ENCODE data around the gene TRPM5. TPM values are rescaled to one million over a fixed set of nuclear protein-coding genes. Genes with fewer than 3 reads are reported as not detected.

The TRPM5 gene
- total RNA-seq, 4 donors from 2014 or later: 1.4 to 7.5 (median 4.3) TPM

DNA sequence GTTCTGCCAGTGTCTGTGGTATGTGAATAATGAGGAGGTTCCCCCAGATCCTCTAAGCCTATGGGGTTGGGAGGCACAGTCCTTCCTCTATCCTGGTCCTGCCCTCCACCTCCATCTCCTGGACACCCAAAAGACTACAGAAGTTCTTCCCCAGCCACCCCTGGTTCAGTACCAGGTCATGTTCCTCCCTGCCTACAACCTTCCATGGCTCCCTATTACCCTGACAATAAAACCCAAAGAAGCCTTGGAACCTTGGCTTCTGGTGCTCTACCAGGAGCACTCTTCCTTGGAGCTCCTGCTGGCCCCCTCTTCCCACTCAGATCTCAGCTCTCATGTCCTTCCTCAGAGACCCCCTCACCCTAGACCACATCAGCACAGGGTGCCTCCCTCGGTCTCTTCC, 12.9 kb downstream of the TRPM5 start:
- Histone ChIP-seq H3K27ac (no peak overlapping the region), H3K27me3 (peaks cover 2% of the 10 kb centered on the region), H3K4me1 (peaks cover 0 to 5% (median 3%) of the 10 kb centered on the region in 4 donors), H3K4me3 (no peak overlapping the region), H3K9me3 (no peaks in the 10 kb centered on the region), H3K36me3 (no peaks in the 10 kb centered on the region)
- DNase-seq: no peak
- in situ Hi-C loops (cut with MboI; ENCODE audit: low pct_ligation_motif_present in 1 of 4, low pct_unique_long_range_greater_than_20kb in 1 of 4, low sequenced_read_pairs in 3 of 4): loop anchor here in 2 of 4 donors (10.0 to 25.0 kb wide), 3 partner anchors 93 to 463 kb away; partner anchors contain the start of gene CDKN1C (in 1 of the 2)
- WGBS, 2 donors (ENCODE audit: low coverage in 1 of 2): 89% methylated on average over 1 of the region's 1 CpG; no CpG with 5 or more reads in 1 of the 2 donors
- intact Hi-C loops (cut with DNase I; ENCODE audit: low total_unique reads): no loop called here
- TF ChIP-seq POLR2A (IDR thresholded peaks at IDR 0.05): no peak
- TF ChIP-seq, protein P1, sequence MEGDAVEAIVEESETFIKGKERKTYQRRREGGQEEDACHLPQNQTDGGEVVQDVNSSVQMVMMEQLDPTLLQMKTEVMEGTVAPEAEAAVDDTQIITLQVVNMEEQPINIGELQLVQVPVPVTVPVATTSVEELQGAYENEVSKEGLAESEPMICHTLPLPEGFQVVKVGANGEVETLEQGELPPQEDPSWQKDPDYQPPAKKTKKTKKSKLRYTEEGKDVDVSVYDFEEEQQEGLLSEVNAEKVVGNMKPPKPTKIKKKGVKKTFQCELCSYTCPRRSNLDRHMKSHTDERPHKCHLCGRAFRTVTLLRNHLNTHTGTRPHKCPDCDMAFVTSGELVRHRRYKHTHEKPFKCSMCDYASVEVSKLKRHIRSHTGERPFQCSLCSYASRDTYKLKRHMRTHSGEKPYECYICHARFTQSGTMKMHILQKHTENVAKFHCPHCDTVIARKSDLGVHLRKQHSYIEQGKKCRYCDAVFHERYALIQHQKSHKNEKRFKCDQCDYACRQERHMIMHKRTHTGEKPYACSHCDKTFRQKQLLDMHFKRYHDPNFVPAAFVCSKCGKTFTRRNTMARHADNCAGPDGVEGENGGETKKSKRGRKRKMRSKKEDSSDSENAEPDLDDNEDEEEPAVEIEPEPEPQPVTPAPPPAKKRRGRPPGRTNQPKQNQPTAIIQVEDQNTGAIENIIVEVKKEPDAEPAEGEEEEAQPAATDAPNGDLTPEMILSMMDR (IDR thresholded peaks at IDR 0.05): no peak
- no peak for TF ChIP-seq POLR2AphosphoS5 (IDR thresholded peaks at IDR 0.05)
- TF ChIP-seq EP300 (IDR thresholded peaks at IDR 0.05; ENCODE audit: low read depth): no peak

- Histone ChIP-seq H3K4me1 (peaks cover 0 to 5% (median 3%) of the 10 kb centered on the region in 4 donors), H3K4me3 (no peak overlapping the region), H3K27ac (no peak overlapping the region), H3K27me3 (peaks cover 27% of the 10 kb centered on the region), H3K9me3 (no peaks in the 10 kb centered on the region), H3K36me3 (no peaks in the 10 kb centered on the region)
- in situ Hi-C loops (cut with MboI; ENCODE audit: low pct_ligation_motif_present in 1 of 4, low pct_unique_long_range_greater_than_20kb in 1 of 4, low sequenced_read_pairs in 3 of 4) (loop anchor here (5.0 to 25.0 kb wide), 9 partner anchors 104 to 469 kb away; partner anchors contain the start of gene CDKN1C (in 1 of the 4)), intact Hi-C loops (cut with DNase I; ENCODE audit: low total_unique reads) (loop anchor here (5.0 to 10.0 kb wide), 2 partner anchors 99 to 466 kb away; no protein-coding TSS in a partner anchor)
- DNase-seq: peak; percentile 88
- 57 to 75% methylated on average over 7 to 8 of the region's 8 CpGs for WGBS, 2 donors (ENCODE audit: low coverage in 1 of 2)
- no peak for TF ChIP-seq POLR2A (IDR thresholded peaks at IDR 0.05)
- TF ChIP-seq, protein P1 (IDR thresholded peaks at IDR 0.05): peak; percentile 81 to 99 (median 89)
These were observed 16.0 kb downstream of the TRPM5 start for GRCh38 chr11:2428322-2428795.

- WGBS, 2 donors (ENCODE audit: low coverage in 1 of 2): 48% methylated on average over 11 of the region's 12 CpGs; no CpG with 5 or more reads in 1 of the 2 donors
- TF ChIP-seq POLR2A (IDR thresholded peaks at IDR 0.05) (no peak), EP300 (IDR thresholded peaks at IDR 0.05; ENCODE audit: low read depth) (no peak), POLR2AphosphoS5 (IDR thresholded peaks at IDR 0.05) (no peak)
- TF ChIP-seq, protein P1 (IDR thresholded peaks at IDR 0.05): no peak
- Histone ChIP-seq H3K27ac (no peak overlapping the region), H3K4me3 (no peak overlapping the region), H3K27me3 (peaks cover 32% of the 10 kb centered on the region), H3K4me1 (peaks cover 0 to 5% (median 3%) of the 10 kb centered on the region in 4 donors), H3K9me3 (no peaks in the 10 kb centered on the region), H3K36me3 (no peaks in the 10 kb centered on the region)
- intact Hi-C loops (cut with DNase I; ENCODE audit: low total_unique reads) (loop anchor here (5.0 to 10.0 kb wide), 2 partner anchors 99 to 467 kb away; no protein-coding TSS in a partner anchor), in situ Hi-C loops (cut with MboI; ENCODE audit: low pct_ligation_motif_present in 1 of 4, low pct_unique_long_range_greater_than_20kb in 1 of 4, low sequenced_read_pairs in 3 of 4) (loop anchor here (5.0 to 25.0 kb wide), 9 partner anchors 104 to 469 kb away; partner anchors contain the start of gene CDKN1C (in 1 of the 4))
- DNase-seq: no peak
These were observed 16.5 kb downstream of the TRPM5 start for GRCh38 chr11:2427721-2428321.

DNA sequence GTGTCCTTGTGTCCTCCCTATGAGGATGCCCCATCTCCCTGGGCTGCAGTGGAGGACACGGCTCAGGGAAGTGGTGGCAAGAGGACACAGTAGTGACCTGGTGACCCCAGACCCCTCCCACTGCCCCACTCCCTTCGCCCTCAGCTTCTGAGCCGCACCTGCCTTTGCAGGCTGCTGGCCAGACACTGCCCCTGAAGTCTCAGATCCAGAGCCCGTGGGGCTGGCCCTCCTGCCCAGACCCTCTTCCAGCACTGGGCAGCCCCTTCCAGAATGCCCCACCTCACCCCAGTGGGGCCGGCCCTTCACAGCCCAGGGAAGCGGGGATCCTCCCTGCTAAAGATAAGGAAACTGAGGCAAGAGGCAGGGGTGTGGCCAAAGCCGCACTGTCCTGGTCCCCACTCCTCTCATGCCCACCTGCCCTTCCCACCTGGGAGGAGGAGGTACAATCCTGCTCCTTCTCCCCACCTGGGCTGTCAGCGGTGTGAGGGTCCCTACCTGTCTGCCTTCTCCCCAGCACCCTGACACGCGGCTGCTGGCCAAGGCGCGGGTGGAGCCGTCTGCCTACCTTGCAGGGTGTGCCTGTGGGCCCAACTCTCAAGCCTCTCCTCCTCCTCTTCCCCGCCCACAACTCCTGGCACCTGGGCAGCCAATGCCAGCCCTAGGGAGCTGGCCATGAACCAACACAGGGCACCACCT, 17.3 kb downstream of the TRPM5 start:
- Histone ChIP-seq H3K27ac (no peak overlapping the region), H3K4me3 (no peak overlapping the region), H3K9me3 (no peaks in the 10 kb centered on the region), H3K36me3 (no peaks in the 10 kb centered on the region), H3K4me1 (peaks cover 0 to 5% (median 3%) of the 10 kb centered on the region in 4 donors), H3K27me3 (peaks cover 39% of the 10 kb centered on the region)
- in situ Hi-C loops (cut with MboI; ENCODE audit: low pct_ligation_motif_present in 1 of 4, low pct_unique_long_range_greater_than_20kb in 1 of 4, low sequenced_read_pairs in 3 of 4): loop anchor here (5.0 to 25.0 kb wide), 9 partner anchors 105 to 470 kb away; partner anchors contain the start of gene CDKN1C (in 1 of the 4)
- 64% methylated on average over 14 of the region's 14 CpGs; no CpG with 5 or more reads in 1 of the 2 donors for WGBS, 2 donors (ENCODE audit: low coverage in 1 of 2)
- TF ChIP-seq POLR2A (IDR thresholded peaks at IDR 0.05) (no peak), EP300 (IDR thresholded peaks at IDR 0.05; ENCODE audit: low read depth) (no peak), POLR2AphosphoS5 (IDR thresholded peaks at IDR 0.05) (peak in 1 of 3 donors; percentile 56)
- intact Hi-C loops (cut with DNase I; ENCODE audit: low total_unique reads): loop anchor here (5.0 to 10.0 kb wide), 2 partner anchors 100 to 468 kb away; no protein-coding TSS in a partner anchor
- peak; percentile 76 for DNase-seq

Measured in transverse colon (tissue), 4 donors.